ENCODE measurements around the gene UBTD1.
"Not testable (repeated sequence)": the region's sequence is repeated elsewhere in the genome, so short reads cannot be mapped to it uniquely, and the experiment has no call there.

UBTD1 gene

DNA sequence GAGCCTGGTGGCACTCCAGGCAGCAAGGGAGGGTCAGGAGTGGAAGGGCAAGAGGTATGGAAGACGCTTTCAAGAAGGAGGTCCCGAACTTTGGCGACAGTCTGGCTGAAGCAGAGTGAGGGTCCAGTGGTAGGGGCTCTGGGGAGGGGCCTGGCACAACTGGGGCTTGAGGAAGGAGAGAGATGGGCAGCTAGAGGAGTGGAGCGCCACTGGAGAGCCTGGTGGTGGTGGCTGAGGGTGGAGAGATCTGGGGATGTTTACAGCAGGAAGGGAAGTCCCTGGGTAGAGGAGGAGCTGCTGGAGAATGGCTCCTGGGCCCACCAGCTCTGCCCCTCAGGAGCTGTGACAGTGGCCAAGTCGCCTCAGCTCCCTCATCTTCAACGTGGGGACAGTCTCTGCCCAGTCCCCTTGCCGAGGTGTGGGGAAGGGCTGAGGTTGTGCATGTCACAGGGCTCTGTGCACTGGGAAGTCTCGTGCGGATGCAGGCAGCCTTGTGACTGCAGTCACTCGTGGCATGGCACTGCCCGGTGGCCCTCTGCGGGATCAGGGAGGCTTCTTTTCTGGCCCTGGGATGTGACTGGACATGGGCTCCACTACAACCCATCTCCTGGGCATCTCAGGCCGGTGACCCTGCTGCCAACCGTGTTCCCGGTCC is 18.5 kb downstream of the UBTD1 start:
- DNase-seq: no peak

DNA sequence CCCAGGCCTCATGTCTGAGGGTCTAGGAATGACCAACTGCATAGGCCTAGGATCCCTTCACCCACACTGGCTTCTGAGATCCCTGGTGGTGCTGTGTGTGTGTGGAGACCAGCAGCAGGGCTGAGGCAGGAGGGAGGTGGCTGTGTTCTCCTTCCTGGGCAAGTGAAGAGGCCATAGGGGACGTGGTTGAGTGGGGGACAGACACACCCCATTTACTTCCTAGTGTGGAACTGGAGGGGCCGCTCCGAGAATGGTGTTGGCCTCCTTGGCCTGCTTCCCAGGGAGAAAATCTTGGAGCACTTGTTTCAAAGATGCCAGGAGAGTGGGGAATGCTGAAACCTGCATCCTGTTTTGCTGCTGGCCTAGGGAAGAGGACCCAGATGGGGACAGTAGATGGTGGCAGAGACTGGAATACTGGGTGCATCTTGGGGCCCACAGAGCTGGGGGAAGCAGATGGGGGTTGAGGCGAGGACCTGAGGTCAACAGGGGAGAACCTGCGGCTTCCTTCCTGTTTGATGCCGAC is 19.1 kb downstream of the UBTD1 start:
- no peak for DNase-seq

DNA sequence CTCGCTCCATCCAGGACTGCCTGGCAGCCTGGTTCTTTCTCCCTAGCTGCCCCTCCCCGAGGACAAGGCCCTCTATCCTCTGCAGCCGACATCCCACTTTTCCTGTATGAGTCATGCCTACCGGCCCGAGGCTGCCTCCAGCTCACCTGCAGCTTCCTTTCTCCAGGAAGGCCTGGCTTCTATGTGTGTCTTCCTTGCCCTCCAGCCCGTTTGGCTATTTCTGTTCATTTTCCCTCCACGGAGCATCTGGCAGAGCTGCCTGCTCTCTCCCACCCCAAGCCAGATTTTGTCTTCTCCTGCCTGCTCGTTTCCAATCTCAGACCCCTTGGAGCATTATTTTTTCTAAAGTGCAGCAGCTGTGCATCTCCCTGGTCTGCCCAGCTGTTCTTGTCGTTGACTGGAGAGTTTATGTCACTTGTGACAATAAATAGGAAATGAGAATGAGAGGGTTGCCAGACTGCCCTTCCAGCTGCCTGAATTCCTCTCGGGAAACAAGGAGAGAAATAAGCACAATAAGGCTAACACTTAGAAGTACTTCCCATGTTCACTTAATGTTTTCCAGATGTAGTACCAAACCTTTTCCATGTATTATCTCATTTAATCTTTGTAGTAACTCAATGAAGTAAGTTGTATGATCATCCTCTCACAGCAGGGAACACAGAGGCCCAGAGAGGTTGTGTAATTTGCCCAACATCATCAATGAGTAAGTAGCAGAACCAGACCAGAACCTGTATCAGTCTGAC is 19.7 kb downstream of the UBTD1 start:
- no peak for DNase-seq

DNA sequence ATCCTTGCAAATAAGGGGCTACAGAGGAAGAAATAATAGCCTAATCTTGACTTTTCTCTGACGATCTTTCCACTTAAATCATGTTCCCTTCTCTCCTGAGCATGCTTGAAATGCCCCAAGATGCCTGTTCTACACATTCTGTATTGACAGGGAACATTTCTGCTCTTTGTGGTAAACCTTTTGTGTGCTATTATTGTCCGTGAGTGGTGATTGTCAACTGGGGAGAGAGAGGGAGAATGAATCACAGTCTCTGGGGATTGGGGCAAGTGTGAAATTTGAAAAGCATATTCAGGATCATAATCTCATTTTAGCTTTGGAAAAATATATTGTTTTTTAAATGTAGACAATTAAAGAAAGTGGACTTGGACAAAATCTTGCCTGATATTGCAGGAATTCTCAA is 20.6 kb downstream of the UBTD1 start:
- no peak for DNase-seq

DNA sequence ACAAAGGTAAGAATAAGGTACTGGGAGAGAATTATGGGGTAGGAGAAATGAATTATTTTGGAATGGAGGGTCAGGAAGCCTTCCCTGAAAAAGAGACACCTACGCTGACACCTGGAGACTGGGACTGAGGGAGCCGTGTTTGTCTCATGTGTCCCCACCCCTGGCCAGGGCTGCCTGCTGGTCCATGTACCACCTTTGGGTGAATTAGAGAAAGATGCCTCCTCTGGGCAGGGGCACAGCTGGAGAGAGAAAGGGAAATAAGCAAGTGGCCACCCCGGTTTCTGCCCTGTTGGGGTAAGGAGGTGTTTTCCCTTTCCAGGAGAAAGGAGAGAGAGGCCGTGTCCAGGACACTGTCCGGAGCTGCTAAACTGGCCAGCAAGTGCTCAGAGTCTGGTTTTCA is 21.8 kb downstream of the UBTD1 start:
- DNase-seq: no peak

DNA sequence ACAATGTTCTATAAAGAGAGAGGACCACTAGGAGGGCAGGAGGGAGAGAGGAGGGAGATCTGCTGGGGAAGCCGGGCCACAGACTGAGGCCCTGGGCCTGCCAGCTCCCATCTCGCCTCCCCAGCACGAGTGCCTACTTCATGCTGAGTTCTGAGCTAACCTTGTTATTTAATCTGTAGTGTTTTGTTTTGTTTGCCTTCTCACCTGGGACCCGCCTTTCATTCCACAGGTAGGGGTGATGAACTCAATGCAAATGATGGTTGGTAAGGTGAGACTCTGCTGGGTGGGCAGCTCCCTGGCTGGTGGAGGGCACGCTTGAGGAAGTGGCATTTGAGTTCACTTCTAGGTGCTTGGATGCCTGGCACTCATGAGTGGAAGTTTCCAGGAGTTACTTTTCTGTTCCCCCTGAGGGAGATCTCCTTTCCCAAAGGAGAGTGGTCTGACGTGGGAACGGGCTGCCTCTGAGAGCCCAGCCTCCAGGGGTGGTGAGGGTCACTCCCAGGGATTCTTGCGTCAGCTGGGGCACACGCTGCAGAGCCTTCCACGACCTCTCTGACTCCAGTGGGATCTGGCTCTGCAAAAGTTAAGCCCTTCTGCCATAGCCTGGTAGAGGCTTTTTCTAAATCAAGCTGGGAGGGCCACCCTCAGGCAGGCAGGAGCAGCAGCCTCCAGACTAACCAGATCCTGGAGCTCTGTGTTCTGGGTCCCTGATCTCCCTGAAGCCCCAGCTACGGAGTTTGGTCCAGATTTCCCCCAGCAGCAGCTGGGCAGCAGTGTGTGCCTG is 22.4 kb downstream of the UBTD1 start:
- no peak for DNase-seq

DNA sequence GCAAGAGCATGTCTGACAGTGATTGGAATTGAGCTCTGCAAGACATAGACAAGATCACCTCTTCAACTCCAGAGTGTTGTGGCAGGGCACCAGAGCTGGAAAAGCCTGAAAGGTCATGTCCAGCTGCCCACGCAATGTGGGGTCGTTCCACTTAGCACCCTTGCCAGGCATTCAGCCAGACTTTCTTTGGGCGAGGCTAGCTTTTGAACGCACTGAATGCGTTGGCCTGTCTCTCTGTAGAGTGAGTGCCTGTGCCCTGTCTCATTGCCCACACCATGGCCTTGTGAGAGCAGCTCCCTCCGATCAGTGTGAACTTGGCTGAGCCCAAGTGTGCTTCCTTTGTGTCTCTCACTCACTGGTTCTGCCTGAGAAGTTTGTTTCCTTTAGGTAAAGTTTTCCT is 23.3 kb downstream of the UBTD1 start:
- DNase-seq: no peak

DNA sequence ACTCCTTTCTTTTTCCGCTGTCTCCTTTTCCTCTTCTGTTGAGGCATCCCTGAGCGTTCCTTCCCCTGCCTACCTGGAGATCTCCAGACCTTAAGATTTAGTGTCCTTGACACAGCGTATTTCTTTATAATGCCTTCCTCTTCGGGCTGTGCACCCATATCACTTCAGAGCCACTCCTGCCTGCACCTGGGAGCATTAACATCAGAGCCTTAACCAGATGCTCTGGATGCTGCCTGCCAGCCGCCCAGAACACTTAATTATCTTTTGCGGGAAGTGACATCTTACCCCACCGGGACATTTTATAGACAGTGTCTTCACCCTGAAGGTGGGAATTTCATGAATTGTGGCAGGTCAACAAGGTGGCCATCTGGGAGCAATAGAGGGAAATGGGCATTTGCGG is 24.2 kb downstream of the UBTD1 start:
- no peak for DNase-seq

DNA sequence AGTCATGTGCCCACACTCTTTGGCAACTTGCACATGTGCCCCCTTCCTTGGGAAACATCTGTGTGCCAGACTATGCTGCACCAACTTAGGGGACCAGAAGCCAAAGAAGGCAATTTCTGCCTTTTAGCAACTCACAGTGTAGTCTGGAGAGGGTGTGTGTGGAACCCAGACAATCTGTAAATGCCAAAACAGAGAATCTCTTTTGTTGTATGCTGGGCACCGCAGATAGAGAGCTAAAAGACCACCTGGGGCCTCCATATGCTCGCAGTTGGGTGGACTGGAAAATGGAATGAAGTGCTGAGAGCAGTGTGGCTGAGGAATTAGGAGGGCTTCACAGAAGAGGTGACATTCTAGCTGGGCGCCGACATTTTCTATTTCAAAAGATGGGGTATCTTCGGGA is 26.4 kb downstream of the UBTD1 start:
- DNase-seq: no peak

DNA sequence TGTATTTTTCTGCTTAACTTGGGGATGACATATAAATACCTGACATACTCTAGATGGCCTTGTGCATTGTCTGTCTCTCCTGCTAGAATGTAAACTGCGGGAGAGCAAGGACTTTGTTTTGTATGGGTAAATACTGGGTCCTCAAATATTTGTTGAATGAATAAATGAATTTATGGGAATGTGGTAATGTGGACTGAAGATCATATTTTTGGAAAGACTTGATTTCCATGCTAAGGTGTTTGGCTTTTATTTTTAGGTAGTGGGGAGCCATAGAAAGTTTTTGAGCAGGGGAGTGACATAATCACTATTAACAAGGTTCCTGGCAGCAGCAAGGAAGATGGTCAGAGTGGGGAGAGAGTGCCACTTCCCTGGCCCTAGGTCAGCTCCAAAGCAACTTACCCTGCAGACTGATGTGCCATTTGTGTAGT is 27.0 kb downstream of the UBTD1 start:
- DNase-seq: no peak

DNA sequence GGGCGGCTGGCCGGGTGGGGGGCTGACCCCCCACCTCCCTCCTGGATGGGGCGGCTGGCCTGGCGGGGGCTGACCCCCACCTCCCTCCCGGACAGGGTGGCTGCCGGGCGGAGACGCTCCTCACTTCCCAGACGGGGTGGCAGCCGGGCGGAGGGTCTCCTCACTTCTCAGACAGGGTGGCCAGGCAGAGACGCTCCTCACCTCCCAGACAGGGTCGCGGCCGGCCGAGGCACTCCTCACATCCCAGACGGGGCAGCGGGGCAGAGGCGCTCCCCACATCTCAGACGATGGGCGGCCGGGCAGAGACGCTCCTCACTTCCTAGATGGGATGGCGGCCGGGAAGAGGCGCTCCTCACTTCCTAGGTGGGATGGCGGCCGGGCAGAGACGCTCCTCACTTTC is 30.2 kb downstream of the UBTD1 start:
- DNase-seq: not testable (repeated sequence)

DNA sequence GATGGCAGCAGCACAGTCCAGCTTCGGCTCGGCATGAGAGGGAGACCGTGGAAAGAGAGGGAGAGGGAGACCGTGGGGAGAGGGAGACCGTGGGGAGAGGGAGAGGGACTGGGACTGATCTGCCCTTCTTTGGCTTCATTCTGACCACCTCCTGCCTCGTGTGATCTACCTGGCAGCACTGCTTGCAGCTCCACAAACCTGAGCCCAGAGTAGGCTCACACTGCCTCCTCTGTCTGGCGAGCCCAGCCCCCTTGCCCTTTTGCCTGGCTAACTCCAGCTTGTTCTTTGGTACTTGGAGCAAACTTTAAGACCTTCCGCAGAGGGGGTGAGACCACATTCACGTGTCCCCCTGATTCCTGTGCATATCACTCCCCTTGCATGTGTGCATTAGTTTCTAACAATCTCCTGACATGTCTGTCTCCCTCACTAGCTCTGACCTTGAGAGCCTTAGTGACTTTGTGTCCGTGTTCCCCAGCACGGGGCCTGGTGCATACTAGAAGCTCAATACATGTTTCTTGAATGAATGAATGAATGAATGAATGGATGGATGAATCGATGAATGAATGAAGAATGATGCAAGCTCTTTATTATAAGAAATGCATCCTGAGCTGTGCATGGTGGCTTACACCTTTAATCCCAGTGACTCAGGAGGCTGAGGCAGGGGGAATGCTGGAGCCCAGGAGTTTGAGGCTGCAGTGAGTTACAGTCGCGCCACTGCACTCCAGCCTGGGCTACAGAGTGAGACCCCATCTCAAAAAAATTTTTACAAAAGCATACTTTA is 31.2 kb downstream of the UBTD1 start:
- no peak for DNase-seq

DNA sequence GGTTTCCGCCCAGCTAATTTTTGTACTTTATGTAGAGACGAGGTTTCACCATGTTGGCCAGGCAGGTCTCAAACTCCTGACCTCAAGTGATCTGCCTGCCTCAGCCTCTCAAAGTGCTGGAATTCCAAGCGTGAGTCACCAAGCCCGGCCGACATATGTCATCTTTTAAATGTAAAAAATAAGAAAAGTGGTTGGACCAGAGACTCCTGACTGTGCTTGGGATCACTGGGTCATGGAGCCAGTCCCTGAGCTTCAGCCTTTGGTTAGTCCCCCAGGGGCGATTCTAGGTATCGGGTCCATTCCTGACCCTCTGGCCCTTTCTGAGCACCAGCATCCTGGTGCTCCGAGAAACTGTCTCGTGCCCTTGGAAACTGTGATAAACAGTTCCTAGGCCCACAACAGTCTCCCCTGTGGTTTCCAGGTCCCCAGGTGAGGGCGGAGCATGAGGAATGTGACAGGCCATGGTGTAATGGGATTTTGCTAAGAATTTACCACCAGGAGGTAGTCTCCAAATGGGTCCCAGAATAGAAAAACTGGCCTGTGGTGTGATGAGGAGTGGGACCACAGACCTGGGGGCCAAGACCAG is 32.8 kb downstream of the UBTD1 start:
- no peak for DNase-seq

DNA sequence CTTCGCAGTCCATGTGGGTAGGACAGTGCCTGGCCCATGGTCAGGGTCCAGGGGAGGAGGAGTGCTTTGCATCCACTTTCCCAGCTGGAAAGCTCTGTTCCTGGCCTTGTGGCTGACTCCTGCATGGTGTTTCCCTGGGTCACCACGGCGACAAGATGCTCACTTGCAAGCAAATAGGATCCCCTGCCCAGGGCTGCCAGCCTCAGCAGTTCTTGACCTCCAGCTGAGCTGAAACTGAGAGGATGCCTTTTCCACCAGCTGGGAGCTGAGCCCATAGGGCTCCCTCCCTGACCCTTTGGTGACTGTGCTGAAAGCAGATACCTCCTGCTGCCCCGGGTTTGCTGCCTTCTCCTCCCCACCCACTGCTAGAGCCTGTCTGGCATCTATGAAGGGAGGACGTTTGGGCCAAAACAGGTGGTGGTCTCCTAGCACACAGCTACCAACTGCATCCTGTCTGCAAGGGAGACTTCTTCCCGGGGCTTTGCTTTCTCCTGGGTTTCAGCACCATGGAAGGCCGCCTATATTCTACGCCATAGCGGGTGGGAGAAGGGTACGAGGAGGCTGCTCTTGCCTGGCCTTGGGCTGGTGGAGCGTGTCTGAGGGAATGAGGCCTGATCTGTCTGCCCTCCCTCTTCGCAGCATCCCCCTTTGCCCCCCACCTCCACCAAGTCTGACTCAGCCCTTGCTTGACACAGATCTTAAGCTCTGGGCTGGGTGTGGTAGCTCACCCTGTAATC is 34.4 kb downstream of the UBTD1 start:
- no peak for DNase-seq

DNA sequence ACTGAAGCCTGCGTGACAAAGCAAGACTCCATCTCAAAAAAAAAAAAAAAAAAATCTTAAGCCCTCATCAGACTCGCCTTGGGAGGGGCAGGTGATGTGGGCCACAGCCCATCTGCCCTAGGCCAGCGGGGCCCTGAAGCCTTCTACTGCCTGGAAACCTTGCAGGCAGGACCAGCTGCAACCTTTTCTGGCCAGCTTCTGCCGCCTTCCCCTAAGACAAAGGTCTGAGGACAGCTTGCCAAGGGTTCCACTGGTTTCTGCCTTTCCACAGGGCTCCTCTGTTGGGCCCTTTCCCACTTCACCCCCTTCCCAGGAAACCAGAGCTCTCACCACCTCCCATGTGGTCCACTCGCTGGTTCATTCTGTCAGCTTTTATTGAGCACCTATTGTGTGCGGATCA is 35.2 kb downstream of the UBTD1 start:
- DNase-seq: no peak

DNA sequence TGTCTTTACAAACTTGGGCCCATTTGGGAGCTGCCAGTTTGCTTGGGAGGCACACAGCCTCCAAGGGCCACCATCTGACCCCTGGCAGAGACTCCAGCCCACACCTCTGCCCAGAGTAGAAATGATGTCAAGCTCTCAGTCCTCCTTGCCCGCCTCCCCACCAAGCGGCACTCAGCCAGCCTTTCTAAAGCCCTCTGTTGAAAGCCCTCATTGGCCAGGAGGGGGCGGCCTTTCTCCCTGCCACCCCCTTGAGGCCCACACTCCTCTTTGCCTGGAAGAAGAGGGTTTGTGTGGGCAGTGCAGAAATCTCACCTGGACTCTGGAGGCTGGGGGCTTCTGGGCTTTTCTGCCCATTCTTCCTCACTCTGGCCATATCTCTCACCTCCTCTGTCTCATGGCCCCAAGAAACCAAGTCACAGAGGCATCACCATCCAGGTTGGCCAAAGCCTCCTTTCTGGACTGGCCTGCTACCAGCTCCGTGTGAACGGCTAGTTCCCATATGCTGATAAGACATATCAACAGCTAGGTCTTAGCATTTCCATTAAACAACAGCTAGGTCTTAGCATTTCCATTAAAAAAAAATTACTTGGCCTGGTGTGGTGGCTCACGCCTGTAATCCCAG is 36.1 kb downstream of the UBTD1 start:
- DNase-seq: peak; percentile 42 to 60

DNA sequence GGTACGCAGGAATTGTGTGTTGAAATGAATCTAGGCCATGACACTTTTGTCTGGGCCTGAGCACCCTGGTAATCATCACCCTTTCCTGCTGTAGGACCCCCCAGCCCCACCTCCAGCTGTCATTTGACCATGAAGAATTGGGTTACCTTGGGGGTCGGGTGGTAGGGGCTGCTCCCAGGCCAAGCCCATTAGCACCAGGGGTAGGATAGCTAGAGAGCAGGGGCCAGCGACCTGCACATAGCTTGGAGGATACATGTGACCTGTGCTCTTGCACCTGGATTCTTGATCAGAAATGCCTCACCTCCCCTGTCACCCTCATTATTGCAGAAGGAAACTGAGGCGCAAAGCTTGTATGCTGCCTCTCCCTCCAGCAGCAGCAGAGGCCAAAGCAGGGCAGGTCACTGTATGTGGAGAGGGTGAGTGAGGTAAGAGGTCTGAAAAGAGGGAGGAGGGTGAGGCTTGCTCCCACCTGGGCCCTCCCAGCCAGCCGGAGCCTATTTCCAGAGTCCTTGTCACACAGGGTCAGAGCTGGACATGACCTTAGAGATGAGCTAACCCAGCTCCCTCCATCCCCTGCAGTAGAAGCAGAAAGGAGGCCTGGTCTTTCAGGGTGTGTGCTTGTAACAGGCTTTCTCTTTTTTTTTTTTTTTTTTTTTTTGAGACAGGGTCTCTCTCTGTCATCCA is 38.6 kb downstream of the UBTD1 start:
- no peak for DNase-seq

DNA sequence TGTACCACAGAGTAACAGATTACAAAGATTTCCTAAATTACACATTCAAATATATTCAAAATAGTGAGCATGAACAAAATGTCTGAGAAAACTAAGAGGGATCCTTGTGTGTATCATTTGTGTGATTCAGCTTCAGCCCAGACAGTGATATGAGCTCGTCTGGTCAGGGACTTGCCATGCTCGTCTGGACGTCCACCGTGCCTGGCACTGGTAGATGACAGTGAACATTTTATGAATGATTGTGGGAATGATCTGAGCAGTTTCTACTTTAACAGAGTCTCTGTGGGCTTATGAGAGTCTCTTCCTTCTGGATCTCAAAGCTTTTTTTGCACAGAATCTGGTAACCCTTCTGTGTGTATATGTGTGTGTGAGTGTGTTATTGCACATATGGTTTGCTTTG is 39.7 kb downstream of the UBTD1 start:
- DNase-seq: no peak

DNA sequence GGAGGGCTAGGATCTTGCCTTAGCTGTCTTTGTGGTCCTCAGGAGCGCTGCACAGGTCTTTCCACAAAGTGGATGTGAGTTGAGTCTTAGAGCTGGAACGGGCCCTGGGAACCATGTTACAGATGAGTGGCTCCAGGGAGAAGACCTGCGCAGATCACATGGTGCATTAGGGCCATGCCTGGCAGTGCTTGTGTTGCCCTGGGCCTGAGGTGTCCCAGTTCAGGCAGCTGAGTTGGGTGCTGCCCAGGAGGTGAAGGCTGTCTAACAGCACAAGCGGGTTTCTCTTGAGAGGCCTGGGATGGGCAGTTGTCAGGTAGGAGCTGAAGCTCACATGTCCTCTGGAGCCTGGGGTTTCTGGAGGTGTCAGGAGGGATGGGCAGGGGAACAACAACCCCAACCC is 40.1 kb downstream of the UBTD1 start:
- DNase-seq: no peak

DNA sequence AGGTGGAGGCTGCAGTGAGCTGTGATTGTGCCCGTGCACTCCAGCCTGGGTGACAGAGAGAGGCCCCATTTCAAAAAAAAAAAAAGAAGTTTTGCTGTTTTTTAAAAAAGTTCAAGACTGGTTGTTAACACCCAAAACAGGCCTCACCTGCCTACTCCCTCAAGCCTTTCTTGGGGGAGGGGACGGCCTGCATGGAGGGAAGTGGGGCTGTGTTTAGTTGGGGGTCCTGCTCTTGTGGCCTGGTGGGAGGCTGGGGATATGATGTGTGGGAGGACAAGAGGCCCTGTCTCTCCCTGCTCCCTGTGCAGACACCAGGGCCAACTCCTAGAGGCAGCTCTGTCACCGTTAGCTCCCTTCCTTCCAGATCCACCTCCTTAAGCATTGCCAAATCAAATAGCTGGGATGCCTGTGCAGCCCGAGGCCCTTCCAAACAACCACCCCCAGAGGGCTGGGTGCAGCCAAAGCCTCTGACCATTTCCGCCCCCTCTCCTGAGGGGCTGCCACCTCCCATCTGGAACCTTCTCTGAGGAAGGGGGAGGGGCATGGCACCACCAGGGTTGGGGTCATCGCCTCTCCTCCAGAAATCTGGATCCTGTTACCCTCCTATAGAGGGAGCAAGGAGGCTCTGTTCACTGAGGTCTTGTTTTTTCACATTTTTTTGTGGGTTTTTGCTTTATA is 40.9 kb downstream of the UBTD1 start:
- no peak for DNase-seq

All from activated CD4-positive, alpha-beta T cell treated with anti-CD3 and anti-CD28 coated beads, Interleukin-2, amount 50 U/mL, for 48 hours (primary cell).